ENCODE data around the gene DNAH8.

GRCh38 chr6:38909015-38909730 is 194.1 kb downstream of the DNAH8 start:
- TF ChIP-seq, protein P1, sequence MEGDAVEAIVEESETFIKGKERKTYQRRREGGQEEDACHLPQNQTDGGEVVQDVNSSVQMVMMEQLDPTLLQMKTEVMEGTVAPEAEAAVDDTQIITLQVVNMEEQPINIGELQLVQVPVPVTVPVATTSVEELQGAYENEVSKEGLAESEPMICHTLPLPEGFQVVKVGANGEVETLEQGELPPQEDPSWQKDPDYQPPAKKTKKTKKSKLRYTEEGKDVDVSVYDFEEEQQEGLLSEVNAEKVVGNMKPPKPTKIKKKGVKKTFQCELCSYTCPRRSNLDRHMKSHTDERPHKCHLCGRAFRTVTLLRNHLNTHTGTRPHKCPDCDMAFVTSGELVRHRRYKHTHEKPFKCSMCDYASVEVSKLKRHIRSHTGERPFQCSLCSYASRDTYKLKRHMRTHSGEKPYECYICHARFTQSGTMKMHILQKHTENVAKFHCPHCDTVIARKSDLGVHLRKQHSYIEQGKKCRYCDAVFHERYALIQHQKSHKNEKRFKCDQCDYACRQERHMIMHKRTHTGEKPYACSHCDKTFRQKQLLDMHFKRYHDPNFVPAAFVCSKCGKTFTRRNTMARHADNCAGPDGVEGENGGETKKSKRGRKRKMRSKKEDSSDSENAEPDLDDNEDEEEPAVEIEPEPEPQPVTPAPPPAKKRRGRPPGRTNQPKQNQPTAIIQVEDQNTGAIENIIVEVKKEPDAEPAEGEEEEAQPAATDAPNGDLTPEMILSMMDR (IDR thresholded peaks at IDR 0.05): no peak
- TF ChIP-seq REST (IDR thresholded peaks at IDR 0.05; ENCODE audit: insufficient read depth in 1 of 2, low read depth in 2 of 2, low read length in 1 of 2) (no peak), POLR2AphosphoS5 (IDR thresholded peaks at IDR 0.05; ENCODE audit: low read depth, low read length) (no peak), TCF7L2 (IDR thresholded peaks at IDR 0.05; ENCODE audit: low read depth, low read length) (no peak)

Measured in Panc1 (cell line).